GM12878 (cell line): Measurements from ENCODE around the gene RNF220. TPM values are rescaled to one million over a fixed set of nuclear protein-coding genes. Genes with fewer than 3 reads are reported as not detected.
A peak's percentile ranks its signal among the peaks of the same experiment; 100 is the strongest.

ENCODE experiments used
- BMI1 ChIP-seq: fragments of 450-650 bp; IDR thresholded peaks from 2 replicates; pipeline ENCODE4 v1.6.1; 2016; ENCODE audit warnings: mild to moderate bottlenecking, moderate library complexity, borderline replicate concordance
- CHD4 ChIP-seq: fragments of 200-600 bp; sonication (generic); IDR thresholded peaks from 2 replicates; pipeline ENCODE4 v1.6.1; 2016; ENCODE audit warnings: mild to moderate bottlenecking
- GATAD2B ChIP-seq: fragments of 450-650 bp; conservative IDR thresholded peaks from 2 replicates; pipeline ENCODE4 v1.6.1; 2017; ENCODE audit warnings: low read depth, mild to moderate bottlenecking, moderate library complexity
- JUND ChIP-seq: IDR thresholded peaks from 2 replicates; pipeline ENCODE4 v1.6.1; 2012; ENCODE audit warnings: low read depth, mild to moderate bottlenecking, low read length, improper control_type of control experiment, moderate library complexity
- KDM1A ChIP-seq: fragments of 200-600 bp; sonication (generic); IDR thresholded peaks from 2 replicates; pipeline ENCODE4 v1.6.1; 2016; ENCODE audit warnings: borderline replicate concordance
- LARP7 ChIP-seq: fragments of 450-650 bp; IDR thresholded peaks from 2 replicates; pipeline ENCODE4 v1.6.1; 2017; ENCODE audit warnings: mild to moderate bottlenecking
- MYB ChIP-seq: fragments of 150-350 bp; IDR thresholded peaks from 2 replicates; pipeline ENCODE4 v1.6.1; 2014; ENCODE audit warnings: mild to moderate bottlenecking, low read depth, low read length, borderline replicate concordance
- NR2C2 ChIP-seq: IDR thresholded peaks from 2 replicates; pipeline ENCODE4 v1.6.1; 2011; ENCODE audit warnings: borderline replicate concordance, low read depth; ENCODE audit not compliant: control insufficient read depth, insufficient read length
- RFX5 ChIP-seq: IDR thresholded peaks from 2 replicates; pipeline ENCODE4 v1.6.1; 2011; ENCODE audit warnings: low read depth, low read length, improper control_type of control experiment
- SMAD1 ChIP-seq: fragments of 450-650 bp; IDR thresholded peaks from 2 replicates; pipeline ENCODE4 v1.6.1; 2018; ENCODE audit warnings: mild to moderate bottlenecking, low read depth; ENCODE audit not compliant: partially characterized antibody
- ZNF24 ChIP-seq: fragments of 450-650 bp; IDR thresholded peaks from 2 replicates; pipeline ENCODE4 v1.6.1; 2017; ENCODE audit warnings: antibody characterized with exemption, mild to moderate bottlenecking
- polyA plus RNA-seq, 11 experiments: library from polyadenylated mRNA; depleted of rRNA in 4 of 11; unstranded in 6 of 11; stranded (reverse) in 5 of 11; fragments of >200 nt; fragmentation: Nextera tagmentation in 4 of 11; fragmentation: Illumina TruSeq in 1 of 11; extraction: Ambion mirVana in 4 of 11; extraction: Trizol in 1 of 11; gene quantifications; 1 replicate in 1 of 11; 2 replicates in 10 of 11; pipeline versions ENCODE4 v1.2.1 to v1.2.3, GENCODE V29; 2011 to 2016; ENCODE audit warnings: inconsistent platforms in 2 of 11, missing spikeins in 2 of 11, low read depth in 1 of 11
- total RNA-seq, 4 experiments: library from RNA; depleted of rRNA in 3 of 4; stranded (reverse); fragments of >200 nt in 3 of 4; fragmentation: Illumina TruSeq in 1 of 4; extraction: Trizol in 1 of 4; gene quantifications; 2 replicates each; pipeline versions ENCODE4 v1.2.1 to v1.2.3, GENCODE V29; 2013 to 2021
- TF ChIP-seq, protein P1 (sequence below): IDR thresholded peaks from 2 replicates; pipeline ENCODE4 v1.6.1; 2011; ENCODE audit warnings: low read depth, low read length, improper control_type of control experiment, borderline replicate concordance
- TF ChIP-seq, protein P2 (sequence below): fragments of 450-650 bp; IDR thresholded peaks from 2 replicates; pipeline ENCODE4 v1.6.1; 2018; ENCODE audit warnings: mild to moderate bottlenecking, low read depth, moderate library complexity; ENCODE audit not compliant: partially characterized antibody
- TF ChIP-seq, protein P3 (sequence below): IDR thresholded peaks from 2 replicates; pipeline ENCODE4 v1.6.1; 2012; ENCODE audit warnings: low read depth, low read length, improper control_type of control experiment
- TF ChIP-seq, protein P4 (sequence below): IDR thresholded peaks from 2 replicates; pipeline ENCODE4 v1.6.1; 2012; ENCODE audit warnings: low read length, inconsistent platforms
- TF ChIP-seq, protein P5 (sequence below): fragments of 450-650 bp; IDR thresholded peaks from 2 replicates; pipeline ENCODE4 v1.6.1; 2017; ENCODE audit warnings: mild to moderate bottlenecking, moderate library complexity

RNF220 gene
- total and polyA plus RNA-seq, 10 of the 15 experiments (the other 5 are each of a cell fraction or from before 2014, with no cell fraction given): 4.6 to 84.1 (median 53.7) TPM

DNA sequence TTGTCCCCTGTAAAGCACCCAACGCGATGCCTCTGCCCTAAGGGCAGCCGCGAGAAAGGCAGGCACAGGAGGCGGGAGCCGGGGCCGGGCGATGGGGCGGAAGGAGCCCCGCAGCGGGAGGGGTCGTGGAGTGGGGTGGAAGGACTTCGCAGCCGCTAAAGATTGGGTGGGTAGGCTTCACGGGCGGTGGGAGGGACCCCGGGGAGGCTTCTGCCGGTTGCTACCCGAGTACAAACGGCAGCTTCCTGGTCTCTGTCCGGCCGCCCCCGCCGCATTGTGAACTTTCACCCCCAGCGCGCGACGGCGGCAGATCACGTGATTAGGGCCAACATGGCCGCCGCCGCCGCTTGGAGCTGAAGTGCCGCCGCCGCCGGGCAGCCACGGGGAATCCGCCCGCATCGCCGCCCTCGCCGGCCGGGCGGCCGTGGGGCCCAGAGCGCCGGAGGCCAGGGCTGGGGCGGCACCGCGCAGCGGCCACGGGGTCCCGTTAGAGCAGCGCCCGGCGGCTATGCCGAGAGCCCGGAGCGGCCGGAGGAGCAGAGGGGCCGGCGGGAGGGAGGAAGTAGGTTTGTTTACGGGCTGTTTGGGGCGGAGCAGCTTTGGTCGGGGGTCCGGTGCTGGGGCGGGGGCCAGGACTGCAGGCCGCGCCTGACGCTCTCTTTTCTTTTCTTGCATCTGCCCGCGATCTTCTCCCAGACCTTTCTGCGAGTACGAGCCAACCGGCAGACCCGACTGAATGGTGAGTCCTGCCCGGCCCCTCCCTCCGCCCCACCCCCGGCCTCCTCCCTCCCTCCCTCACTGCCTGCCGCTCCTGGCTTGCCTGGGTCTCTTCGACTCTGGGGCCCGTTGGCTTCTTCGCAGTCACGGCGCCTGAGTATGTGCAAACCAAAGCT lies 226.8 kb downstream of the RNF220 start (continued):
- TF ChIP-seq, protein P1, sequence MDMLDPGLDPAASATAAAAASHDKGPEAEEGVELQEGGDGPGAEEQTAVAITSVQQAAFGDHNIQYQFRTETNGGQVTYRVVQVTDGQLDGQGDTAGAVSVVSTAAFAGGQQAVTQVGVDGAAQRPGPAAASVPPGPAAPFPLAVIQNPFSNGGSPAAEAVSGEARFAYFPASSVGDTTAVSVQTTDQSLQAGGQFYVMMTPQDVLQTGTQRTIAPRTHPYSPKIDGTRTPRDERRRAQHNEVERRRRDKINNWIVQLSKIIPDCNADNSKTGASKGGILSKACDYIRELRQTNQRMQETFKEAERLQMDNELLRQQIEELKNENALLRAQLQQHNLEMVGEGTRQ: peak; percentile 61
- TF ChIP-seq, protein P2, sequence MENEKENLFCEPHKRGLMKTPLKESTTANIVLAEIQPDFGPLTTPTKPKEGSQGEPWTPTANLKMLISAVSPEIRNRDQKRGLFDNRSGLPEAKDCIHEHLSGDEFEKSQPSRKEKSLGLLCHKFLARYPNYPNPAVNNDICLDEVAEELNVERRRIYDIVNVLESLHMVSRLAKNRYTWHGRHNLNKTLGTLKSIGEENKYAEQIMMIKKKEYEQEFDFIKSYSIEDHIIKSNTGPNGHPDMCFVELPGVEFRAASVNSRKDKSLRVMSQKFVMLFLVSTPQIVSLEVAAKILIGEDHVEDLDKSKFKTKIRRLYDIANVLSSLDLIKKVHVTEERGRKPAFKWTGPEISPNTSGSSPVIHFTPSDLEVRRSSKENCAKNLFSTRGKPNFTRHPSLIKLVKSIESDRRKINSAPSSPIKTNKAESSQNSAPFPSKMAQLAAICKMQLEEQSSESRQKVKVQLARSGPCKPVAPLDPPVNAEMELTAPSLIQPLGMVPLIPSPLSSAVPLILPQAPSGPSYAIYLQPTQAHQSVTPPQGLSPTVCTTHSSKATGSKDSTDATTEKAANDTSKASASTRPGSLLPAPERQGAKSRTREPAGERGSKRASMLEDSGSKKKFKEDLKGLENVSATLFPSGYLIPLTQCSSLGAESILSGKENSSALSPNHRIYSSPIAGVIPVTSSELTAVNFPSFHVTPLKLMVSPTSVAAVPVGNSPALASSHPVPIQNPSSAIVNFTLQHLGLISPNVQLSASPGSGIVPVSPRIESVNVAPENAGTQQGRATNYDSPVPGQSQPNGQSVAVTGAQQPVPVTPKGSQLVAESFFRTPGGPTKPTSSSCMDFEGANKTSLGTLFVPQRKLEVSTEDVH: no peak
- no peak for TF ChIP-seq MYB
- TF ChIP-seq, protein P3, sequence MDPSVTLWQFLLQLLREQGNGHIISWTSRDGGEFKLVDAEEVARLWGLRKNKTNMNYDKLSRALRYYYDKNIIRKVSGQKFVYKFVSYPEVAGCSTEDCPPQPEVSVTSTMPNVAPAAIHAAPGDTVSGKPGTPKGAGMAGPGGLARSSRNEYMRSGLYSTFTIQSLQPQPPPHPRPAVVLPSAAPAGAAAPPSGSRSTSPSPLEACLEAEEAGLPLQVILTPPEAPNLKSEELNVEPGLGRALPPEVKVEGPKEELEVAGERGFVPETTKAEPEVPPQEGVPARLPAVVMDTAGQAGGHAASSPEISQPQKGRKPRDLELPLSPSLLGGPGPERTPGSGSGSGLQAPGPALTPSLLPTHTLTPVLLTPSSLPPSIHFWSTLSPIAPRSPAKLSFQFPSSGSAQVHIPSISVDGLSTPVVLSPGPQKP: no peak; the same call in 1 of the 2 replicates
- TF ChIP-seq ZNF24: peak; percentile 58; the same call in 1 of the 2 replicates
- TF ChIP-seq LARP7: peak; percentile 100
- TF ChIP-seq, protein P4, sequence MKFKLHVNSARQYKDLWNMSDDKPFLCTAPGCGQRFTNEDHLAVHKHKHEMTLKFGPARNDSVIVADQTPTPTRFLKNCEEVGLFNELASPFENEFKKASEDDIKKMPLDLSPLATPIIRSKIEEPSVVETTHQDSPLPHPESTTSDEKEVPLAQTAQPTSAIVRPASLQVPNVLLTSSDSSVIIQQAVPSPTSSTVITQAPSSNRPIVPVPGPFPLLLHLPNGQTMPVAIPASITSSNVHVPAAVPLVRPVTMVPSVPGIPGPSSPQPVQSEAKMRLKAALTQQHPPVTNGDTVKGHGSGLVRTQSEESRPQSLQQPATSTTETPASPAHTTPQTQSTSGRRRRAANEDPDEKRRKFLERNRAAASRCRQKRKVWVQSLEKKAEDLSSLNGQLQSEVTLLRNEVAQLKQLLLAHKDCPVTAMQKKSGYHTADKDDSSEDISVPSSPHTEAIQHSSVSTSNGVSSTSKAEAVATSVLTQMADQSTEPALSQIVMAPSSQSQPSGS: no peak
- TF ChIP-seq NR2C2: peak; percentile 73
- TF ChIP-seq CHD4: no peak
- TF ChIP-seq SMAD1: peak; percentile 27
- TF ChIP-seq RFX5: 0 out of 2 replicates have a peak, but pooled peaks have one; percentile 22
- TF ChIP-seq JUND: no peak
- TF ChIP-seq GATAD2B: peak; percentile 98
- TF ChIP-seq, protein P5, sequence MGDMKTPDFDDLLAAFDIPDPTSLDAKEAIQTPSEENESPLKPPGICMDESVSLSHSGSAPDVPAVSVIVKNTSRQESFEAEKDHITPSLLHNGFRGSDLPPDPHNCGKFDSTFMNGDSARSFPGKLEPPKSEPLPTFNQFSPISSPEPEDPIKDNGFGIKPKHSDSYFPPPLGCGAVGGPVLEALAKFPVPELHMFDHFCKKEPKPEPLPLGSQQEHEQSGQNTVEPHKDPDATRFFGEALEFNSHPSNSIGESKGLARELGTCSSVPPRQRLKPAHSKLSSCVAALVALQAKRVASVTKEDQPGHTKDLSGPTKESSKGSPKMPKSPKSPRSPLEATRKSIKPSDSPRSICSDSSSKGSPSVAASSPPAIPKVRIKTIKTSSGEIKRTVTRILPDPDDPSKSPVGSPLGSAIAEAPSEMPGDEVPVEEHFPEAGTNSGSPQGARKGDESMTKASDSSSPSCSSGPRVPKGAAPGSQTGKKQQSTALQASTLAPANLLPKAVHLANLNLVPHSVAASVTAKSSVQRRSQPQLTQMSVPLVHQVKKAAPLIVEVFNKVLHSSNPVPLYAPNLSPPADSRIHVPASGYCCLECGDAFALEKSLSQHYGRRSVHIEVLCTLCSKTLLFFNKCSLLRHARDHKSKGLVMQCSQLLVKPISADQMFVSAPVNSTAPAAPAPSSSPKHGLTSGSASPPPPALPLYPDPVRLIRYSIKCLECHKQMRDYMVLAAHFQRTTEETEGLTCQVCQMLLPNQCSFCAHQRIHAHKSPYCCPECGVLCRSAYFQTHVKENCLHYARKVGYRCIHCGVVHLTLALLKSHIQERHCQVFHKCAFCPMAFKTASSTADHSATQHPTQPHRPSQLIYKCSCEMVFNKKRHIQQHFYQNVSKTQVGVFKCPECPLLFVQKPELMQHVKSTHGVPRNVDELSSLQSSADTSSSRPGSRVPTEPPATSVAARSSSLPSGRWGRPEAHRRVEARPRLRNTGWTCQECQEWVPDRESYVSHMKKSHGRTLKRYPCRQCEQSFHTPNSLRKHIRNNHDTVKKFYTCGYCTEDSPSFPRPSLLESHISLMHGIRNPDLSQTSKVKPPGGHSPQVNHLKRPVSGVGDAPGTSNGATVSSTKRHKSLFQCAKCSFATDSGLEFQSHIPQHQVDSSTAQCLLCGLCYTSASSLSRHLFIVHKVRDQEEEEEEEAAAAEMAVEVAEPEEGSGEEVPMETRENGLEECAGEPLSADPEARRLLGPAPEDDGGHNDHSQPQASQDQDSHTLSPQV: no peak; the same call in 1 of the 2 replicates
- no peak for TF ChIP-seq BMI1
- TF ChIP-seq KDM1A: no peak
